Measurements from ENCODE around the gene RIMS3.
"Not testable (repeated sequence)": the region's sequence is repeated elsewhere in the genome, so short reads cannot be mapped to it uniquely, and the experiment has no call there.

Gene RIMS3

GRCh38 chr1:40665335-40666171 is at the start of gene RIMS3:
RIMS3 (minus strand) TSS chr1:40665682; CDS start chr1:40641925, 23,757 bp downstream.
- peak within 1 kb of the TSS; percentile 60 for H3K4me3 ChIP-seq (ENCODE audit: low read depth, low read length)

GRCh38 chr1:40712997-40713396 is 47.5 kb upstream of the RIMS3 start:
- H3K4me3 ChIP-seq (ENCODE audit: low read depth, low read length): no peak overlapping the region

GRCh38 chr1:40712405-40712944 is 47.0 kb upstream of the RIMS3 start:
- H3K4me3 ChIP-seq (ENCODE audit: low read depth, low read length): no peak overlapping the region

DNA sequence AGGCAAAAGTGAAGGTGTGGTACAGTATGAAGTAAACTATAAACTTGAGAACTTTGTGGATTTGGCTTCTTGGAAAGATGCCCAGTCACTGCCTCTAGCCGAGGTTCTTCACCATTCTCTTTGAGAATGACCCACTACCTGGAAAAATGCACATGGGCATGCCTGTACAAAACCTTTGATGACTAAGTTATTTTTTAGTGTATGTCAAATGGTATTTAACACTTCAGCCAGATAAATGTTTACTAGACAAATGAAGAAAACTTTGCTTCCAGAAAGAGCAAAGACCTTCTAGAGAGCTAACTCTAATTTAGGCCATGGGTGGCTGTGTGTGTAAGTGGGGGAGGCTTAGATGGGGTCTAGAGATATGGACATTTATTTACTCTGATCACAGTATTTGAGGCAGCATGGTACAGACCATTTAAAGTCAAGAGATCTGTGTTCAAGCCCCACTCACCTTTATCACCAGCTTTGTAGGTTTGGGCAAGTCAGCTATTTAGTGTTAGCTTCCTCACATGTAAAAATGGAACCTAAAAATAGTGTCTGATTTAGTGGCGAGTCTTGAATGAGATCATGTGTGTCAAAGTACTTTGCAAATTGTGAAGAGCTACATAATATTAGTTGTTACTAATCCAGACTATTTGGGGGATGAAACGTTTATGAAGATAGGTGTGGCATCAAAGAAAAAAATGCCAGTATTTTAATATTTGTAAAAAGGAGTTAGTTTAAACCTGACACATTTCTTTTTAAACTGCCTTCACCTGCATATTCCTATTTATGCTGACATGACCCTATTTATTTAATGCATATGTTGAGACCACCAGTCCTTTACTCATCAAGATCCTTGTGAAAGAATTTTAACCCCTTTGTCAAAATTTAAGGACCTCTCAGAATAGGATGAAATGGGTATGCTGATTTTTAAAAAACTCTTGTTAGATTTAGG is 46.3 kb upstream of the RIMS3 start:
- H3K4me3 ChIP-seq (ENCODE audit: low read depth, low read length): no peak overlapping the region

GRCh38 chr1:40710581-40711315 is 45.3 kb upstream of the RIMS3 start:
- peak overlapping the region; percentile 82 for H3K4me3 ChIP-seq (ENCODE audit: low read depth, low read length)

DNA sequence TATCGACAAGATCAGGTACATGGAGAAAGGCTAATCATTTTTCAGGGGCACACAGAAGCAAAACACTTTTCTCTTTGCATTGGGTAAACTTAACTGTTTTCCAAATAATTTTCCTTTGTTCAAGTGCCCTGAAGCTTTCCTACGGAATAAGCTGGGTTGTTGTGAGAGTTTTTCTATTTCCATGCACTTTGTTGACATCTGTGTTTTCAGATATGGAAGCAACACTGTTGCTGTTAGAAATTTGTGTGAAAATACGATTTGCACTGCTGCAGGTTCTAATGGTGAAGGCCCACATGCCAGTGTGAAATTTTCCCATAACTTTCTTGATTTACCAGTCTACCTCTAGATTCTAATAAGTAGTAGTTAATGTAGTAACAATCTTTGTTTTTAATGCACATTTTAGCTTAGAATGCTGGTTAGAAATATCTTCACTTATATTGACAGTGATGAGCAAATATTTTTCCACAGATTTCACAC is 44.4 kb upstream of the RIMS3 start:
- peak overlapping the region; percentile 82 for H3K4me3 ChIP-seq (ENCODE audit: low read depth, low read length)

- peak overlapping the region; percentile 82 for H3K4me3 ChIP-seq (ENCODE audit: low read depth, low read length)
Measured at GRCh38 chr1:40709100-40709801, 43.8 kb upstream of the RIMS3 start.

- H3K4me3 ChIP-seq (ENCODE audit: low read depth, low read length): peak overlapping the region; percentile 82
Measured at GRCh38 chr1:40708750-40709099, 43.2 kb upstream of the RIMS3 start.

GRCh38 chr1:40706626-40707025 is 41.1 kb upstream of the RIMS3 start:
- no peak overlapping the region for H3K4me3 ChIP-seq (ENCODE audit: low read depth, low read length)

DNA sequence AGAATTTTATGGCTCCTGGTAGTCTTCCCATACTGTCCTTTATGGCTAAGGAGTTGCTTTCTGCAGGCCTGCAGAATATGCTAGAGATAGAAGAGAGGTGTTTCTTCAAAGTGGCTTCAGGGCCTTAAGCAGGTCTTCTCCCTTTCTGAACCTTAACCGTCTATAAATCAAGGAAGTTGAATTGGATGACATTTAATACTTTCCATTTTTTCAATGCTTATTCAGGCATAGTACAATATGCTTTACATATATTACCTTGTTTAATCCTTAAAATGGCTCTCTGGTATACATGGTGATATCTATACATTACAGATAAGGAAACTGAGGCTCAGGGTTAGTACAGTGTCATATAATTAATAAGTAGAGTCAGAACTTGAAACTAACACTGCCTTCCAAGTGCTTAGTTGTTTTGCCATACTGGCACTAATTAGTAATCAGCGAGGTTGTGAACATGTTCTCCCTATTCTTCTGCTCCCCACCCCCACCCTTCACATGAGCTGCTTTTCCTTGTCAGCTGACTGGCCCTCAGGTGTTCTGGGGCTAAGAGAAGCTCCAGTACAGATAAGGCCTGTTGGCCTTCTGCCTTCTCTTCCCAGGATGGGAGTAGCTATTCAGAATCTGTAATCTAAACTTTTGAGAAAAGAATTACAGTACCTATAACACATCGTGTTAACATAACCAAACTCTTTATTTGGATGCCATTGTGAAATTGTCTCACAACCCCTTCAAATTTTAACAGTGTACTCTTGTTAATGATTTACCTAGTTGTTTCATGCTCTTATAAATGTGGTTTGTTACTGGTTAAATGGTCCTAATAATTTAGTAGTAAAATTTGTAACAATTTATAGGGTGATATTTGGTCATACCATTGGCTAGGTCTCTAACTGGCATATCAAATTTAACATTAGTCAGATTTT is 39.6 kb upstream of the RIMS3 start:
- no peak overlapping the region for H3K4me3 ChIP-seq (ENCODE audit: low read depth, low read length)

DNA sequence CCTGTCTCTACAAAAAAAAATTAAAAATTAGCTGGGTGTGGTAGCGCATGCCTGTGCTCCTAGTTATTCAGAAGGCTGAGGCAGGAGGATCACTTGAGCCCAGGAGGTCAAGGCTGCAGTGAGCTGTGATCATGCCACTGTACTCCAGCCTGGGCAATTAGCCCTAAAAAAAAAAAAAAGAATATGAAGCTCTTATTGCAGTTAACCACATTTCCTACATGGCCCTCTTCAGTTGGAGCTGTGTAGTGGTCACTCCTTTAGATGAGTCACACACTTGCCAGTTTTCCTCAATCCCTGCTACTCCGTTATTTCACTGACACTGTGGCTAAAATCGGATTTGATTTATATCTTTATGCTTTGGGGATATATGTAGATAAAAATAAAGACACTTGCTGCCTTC is 37.8 kb upstream of the RIMS3 start:
- no peak overlapping the region for H3K4me3 ChIP-seq (ENCODE audit: low read depth, low read length)

- not testable (repeated sequence) for H3K4me3 ChIP-seq (ENCODE audit: low read depth, low read length)
Measured at GRCh38 chr1:40702810-40703209, 37.3 kb upstream of the RIMS3 start.

DNA sequence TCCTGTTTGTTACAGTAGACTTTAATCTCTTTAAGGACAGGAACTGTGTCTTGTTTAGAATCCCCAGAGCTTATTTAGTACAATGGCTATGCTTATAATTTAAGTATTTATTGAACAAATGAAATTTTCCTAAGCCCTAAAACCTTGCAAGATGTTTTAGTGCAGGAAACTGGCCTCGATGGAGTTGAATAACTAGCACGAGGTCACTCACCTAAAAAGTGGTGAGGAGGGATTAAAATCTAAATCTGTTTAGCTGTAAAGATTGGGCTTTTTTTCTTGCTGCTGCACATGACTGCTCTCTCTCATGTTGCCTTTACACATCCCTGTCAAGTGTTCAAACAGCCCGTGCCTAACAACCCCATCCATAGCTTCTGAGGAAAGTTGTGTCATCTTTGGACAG is 36.2 kb upstream of the RIMS3 start:
- no peak overlapping the region for H3K4me3 ChIP-seq (ENCODE audit: low read depth, low read length)

DNA sequence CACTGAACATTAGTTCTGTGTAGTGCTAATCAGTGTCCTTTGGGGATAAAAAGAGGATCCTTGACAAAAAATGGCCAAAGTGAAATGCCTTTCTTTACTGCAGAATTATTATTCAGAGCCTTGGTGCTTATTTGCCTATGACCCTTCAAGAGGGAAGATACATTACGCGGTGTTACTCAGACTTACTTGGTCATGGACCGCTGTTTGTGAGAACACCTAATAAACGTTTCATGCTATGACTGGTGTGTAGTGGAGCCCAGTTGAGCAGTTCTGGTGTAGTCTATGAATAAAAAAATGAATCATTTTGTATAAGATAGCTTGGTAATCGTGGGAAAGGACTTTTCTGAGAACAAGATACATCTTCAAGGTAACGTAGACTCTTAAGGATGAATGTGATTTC is 34.3 kb upstream of the RIMS3 start:
- no peak overlapping the region for H3K4me3 ChIP-seq (ENCODE audit: low read depth, low read length)

- no peak overlapping the region for H3K4me3 ChIP-seq (ENCODE audit: low read depth, low read length)
Measured at GRCh38 chr1:40697436-40697835, 32.0 kb upstream of the RIMS3 start.

GRCh38 chr1:40696294-40696693 is 30.8 kb upstream of the RIMS3 start:
- no peak overlapping the region for H3K4me3 ChIP-seq (ENCODE audit: low read depth, low read length)

DNA sequence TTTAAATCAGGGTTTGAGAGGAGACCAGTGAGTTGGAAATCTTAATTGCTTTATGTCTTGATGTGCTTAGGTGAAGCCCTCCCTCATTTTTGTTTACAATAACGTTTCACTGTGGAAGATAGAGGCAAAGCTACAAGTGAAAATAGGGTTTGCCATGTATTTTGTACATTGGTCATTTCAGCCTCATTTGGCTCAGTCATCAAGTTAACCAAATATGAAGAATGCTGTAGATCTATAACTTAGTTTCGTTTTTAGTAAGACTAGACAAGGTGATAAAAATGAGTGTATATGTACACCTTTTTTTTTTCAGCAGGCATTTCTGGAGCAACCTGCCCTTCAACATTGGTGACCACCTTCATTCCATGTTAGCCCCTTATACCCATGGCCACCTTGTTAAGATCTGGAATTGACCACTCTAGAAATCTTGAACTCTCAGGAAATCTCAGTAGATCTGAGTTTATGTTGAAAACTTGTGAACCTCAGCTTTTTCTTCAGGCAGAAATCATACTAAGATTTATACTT is 28.9 kb upstream of the RIMS3 start:
- H3K4me3 ChIP-seq (ENCODE audit: low read depth, low read length): no peak overlapping the region

DNA sequence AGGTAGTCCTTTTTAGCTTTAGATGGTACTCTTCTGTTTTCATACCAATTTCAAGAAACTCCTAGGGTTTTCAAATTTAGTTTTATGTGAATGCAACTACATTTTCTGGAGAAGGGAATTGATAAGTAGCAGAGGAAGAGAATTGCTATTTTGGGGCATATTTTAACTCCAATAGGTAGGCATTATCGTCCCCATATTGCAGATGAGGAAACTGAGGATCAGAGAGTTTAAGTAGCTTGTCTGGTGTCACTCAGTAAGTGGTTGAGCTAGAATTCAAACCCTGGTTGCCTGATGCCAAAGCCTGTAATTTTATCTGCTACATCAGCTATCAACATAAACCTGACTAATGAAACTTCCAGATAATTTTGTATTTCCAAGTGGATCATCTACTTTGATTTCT is 27.9 kb upstream of the RIMS3 start:
- H3K4me3 ChIP-seq (ENCODE audit: low read depth, low read length): no peak overlapping the region

DNA sequence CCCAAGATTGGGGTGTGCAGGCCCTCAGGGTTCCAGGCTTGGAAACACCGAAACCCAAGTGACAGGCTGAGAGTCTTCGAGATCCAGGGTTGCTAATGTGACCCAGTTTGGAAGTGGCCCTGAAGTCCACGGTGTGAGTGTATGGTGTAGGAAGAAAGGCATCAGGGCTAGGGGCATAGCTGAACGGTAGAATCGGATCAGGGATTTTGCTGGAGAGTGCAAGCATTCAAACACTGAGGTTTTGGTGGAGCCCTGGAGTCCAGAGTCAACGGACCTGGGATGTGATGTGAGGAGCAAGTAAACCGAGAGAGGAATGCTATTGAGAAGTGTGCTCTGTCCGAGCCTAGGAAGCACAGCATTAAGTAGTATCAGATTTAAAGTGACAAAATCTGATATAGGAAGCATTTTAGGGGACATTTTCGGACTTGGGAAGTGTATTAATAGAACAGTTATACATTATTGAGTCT is 27.0 kb upstream of the RIMS3 start:
- peak overlapping the region; percentile 72 for H3K4me3 ChIP-seq (ENCODE audit: low read depth, low read length)
